K562 (cell line): ENCODE results near the gene TMEM164.

Experiments used
- CHD1 ChIP-seq: fragments of 200-600 bp; sonication (generic); IDR thresholded peaks from one replicate; pipeline ENCODE4 v1.6.1; 2012; ENCODE audit warnings: mild to moderate bottlenecking, moderate library complexity, low read length, inconsistent platforms
- GABPA ChIP-seq: fragments of 200-800 bp; sonication (Bioruptor generic); conservative IDR thresholded peaks from 2 replicates; pipeline ENCODE4 v1.6.1; 2016; ENCODE audit warnings: low read depth, missing genetic modification characterization, missing compliant biosample characterization
- HDGF ChIP-seq: fragments of 450-650 bp; IDR thresholded peaks from 2 replicates; pipeline ENCODE4 v1.6.1; 2016
- KLF16 ChIP-seq: IDR thresholded peaks from 2 replicates; pipeline ENCODE4 v1.6.1; 2016; ENCODE audit warnings: antibody characterized with exemption
- POLR2A ChIP-seq: fragments of 450-650 bp; conservative IDR thresholded peaks from 2 replicates; pipeline ENCODE4 v1.6.1; 2016
- SMAD3 ChIP-seq: fragments of 450-650 bp; formaldehyde crosslinking; conservative IDR thresholded peaks from 2 replicates; pipeline ENCODE4 v1.4.0; 2020; ENCODE audit warnings: mild to moderate bottlenecking
- ZC3H8 ChIP-seq: fragments of 450-650 bp; IDR thresholded peaks from 2 replicates; pipeline ENCODE4 v1.6.1; 2017
- TF ChIP-seq, protein P1 (sequence below): sonication (generic); formaldehyde crosslinking; IDR thresholded peaks from 2 replicates; pipeline ENCODE4 v1.8.1; 2023; ENCODE audit warnings: mild to moderate bottlenecking, missing genetic modification reagents, moderate library complexity
- TF ChIP-seq, protein P2 (sequence below): IDR thresholded peaks from 2 replicates; pipeline ENCODE4 v1.6.1; 2016; ENCODE audit warnings: missing genetic modification characterization, missing compliant biosample characterization
- TF ChIP-seq, protein P3 (sequence below), 3 experiments: IDR thresholded peaks in 2 of 3; conservative IDR thresholded peaks in 1 of 3; 2 replicates each; pipeline ENCODE4 v1.5.1; 2011 to 2012; ENCODE audit warnings: low read length in 3 of 3, mild to moderate bottlenecking in 3 of 3, control low read depth in 2 of 3, improper control_type of control experiment in 1 of 3, inconsistent platforms in 1 of 3, low read depth in 1 of 3, mixed read lengths in 1 of 3, moderate library complexity in 1 of 3; ENCODE audit not compliant: insufficient read depth in 2 of 3

GRCh38 chrX:110173192-110174175, 170.6 kb downstream of the TMEM164 start:
- TF ChIP-seq, protein P1, sequence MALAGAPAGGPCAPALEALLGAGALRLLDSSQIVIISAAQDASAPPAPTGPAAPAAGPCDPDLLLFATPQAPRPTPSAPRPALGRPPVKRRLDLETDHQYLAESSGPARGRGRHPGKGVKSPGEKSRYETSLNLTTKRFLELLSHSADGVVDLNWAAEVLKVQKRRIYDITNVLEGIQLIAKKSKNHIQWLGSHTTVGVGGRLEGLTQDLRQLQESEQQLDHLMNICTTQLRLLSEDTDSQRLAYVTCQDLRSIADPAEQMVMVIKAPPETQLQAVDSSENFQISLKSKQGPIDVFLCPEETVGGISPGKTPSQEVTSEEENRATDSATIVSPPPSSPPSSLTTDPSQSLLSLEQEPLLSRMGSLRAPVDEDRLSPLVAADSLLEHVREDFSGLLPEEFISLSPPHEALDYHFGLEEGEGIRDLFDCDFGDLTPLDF (CRISPR knock-in tag), result no peak
- TF ChIP-seq POLR2A (no peak), GABPA (tag) (no peak), CHD1 (no peak), SMAD3 (no peak), ZC3H8 (no peak), KLF16 (no peak), HDGF (no peak)
- TF ChIP-seq, protein P2, sequence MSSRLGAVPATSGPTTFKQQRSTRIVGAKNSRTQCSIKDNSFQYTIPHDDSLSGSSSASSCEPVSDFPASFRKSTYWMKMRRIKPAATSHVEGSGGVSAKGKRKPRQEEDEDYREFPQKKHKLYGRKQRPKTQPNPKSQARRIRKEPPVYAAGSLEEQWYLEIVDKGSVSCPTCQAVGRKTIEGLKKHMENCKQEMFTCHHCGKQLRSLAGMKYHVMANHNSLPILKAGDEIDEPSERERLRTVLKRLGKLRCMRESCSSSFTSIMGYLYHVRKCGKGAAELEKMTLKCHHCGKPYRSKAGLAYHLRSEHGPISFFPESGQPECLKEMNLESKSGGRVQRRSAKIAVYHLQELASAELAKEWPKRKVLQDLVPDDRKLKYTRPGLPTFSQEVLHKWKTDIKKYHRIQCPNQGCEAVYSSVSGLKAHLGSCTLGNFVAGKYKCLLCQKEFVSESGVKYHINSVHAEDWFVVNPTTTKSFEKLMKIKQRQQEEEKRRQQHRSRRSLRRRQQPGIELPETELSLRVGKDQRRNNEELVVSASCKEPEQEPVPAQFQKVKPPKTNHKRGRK (tag), result no peak
- TF ChIP-seq, protein P3, sequence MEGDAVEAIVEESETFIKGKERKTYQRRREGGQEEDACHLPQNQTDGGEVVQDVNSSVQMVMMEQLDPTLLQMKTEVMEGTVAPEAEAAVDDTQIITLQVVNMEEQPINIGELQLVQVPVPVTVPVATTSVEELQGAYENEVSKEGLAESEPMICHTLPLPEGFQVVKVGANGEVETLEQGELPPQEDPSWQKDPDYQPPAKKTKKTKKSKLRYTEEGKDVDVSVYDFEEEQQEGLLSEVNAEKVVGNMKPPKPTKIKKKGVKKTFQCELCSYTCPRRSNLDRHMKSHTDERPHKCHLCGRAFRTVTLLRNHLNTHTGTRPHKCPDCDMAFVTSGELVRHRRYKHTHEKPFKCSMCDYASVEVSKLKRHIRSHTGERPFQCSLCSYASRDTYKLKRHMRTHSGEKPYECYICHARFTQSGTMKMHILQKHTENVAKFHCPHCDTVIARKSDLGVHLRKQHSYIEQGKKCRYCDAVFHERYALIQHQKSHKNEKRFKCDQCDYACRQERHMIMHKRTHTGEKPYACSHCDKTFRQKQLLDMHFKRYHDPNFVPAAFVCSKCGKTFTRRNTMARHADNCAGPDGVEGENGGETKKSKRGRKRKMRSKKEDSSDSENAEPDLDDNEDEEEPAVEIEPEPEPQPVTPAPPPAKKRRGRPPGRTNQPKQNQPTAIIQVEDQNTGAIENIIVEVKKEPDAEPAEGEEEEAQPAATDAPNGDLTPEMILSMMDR (IDR thresholded peaks at IDR 0.05 in 2 of 3, conservative IDR thresholded peaks at IDR 0.05 in 1 of 3; ENCODE audit: insufficient read depth in 2 of 3, low read depth in 1 of 3, low read length in 3 of 3), result no peak
